ENCODE data around the gene SCO2. TPM values are rescaled to one million over a fixed set of nuclear protein-coding genes. Genes with fewer than 3 reads are reported as not detected.

The SCO2 gene
- total and polyA plus RNA-seq, 2 of the 4 experiments (the other 2 are of a cell fraction), result 1.3 to 1.9 TPM

DNA sequence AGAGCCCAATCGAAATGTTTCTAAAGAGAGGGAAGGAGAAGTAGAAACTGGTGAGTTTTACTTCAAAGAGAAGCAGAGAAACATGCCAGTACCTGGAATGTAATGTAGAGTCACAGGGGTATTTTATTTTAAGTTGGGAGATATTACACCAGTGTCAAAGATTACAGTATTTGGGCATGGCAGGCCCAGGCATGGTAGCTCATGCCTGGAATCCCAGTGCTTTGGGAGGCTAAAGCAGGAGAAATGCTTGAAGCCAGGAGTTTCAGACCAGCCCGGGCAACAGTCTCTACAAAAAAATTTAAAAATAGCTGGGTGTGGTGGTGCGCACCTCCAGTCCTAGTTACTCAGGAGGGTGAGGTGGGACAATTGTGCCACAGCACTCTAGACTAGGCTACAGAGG lies 34.6 kb upstream of the SCO2 start:
- POLR2A ChIA-PET (ENCODE audit: unreplicated experiment), result no interaction called here
- TF ChIP-seq CEBPB (IDR thresholded peaks at IDR 0.05; ENCODE audit: low read depth, low read length), result no peak
- TF ChIP-seq POLR2A (IDR thresholded peaks at IDR 0.05; ENCODE audit: low read depth, low read length), result no peak
- no peak for TF ChIP-seq MAFK (IDR thresholded peaks at IDR 0.05; ENCODE audit: low read depth, low read length)
- no peak for TF ChIP-seq SMC3 (IDR thresholded peaks at IDR 0.05; ENCODE audit: low read depth, low read length)
- TF ChIP-seq, protein P1, sequence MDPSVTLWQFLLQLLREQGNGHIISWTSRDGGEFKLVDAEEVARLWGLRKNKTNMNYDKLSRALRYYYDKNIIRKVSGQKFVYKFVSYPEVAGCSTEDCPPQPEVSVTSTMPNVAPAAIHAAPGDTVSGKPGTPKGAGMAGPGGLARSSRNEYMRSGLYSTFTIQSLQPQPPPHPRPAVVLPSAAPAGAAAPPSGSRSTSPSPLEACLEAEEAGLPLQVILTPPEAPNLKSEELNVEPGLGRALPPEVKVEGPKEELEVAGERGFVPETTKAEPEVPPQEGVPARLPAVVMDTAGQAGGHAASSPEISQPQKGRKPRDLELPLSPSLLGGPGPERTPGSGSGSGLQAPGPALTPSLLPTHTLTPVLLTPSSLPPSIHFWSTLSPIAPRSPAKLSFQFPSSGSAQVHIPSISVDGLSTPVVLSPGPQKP (IDR thresholded peaks at IDR 0.05; ENCODE audit: borderline replicate concordance, low read depth, low read length), result no peak
- TF ChIP-seq BHLHE40 (IDR thresholded peaks at IDR 0.05; ENCODE audit: low read depth, low read length), result no peak
- TF ChIP-seq, protein P2, sequence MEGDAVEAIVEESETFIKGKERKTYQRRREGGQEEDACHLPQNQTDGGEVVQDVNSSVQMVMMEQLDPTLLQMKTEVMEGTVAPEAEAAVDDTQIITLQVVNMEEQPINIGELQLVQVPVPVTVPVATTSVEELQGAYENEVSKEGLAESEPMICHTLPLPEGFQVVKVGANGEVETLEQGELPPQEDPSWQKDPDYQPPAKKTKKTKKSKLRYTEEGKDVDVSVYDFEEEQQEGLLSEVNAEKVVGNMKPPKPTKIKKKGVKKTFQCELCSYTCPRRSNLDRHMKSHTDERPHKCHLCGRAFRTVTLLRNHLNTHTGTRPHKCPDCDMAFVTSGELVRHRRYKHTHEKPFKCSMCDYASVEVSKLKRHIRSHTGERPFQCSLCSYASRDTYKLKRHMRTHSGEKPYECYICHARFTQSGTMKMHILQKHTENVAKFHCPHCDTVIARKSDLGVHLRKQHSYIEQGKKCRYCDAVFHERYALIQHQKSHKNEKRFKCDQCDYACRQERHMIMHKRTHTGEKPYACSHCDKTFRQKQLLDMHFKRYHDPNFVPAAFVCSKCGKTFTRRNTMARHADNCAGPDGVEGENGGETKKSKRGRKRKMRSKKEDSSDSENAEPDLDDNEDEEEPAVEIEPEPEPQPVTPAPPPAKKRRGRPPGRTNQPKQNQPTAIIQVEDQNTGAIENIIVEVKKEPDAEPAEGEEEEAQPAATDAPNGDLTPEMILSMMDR (conservative IDR thresholded peaks at IDR 0.05; ENCODE audit: low read depth, low read length), result no peak
- no peak for TF ChIP-seq MAZ (IDR thresholded peaks at IDR 0.05; ENCODE audit: borderline replicate concordance, low read depth, low read length)
- TF ChIP-seq CHD1 (IDR thresholded peaks at IDR 0.05; ENCODE audit: low read depth, low read length), result no peak

More for the DNA sequence above, 34.6 kb upstream of the SCO2 start:
- H3K14ac ChIP-seq (replicated peaks; ENCODE audit: low read depth, low read length), result no peak overlapping the region
- BruUV-seq (replicated peaks), result no TSS peak
- CTCF ChIA-PET, result interaction anchor here (0.6 to 1.2 kb wide), 3 partner anchors 51 to 87 kb away, joined by 3 to 4 read pairs (median 3); no protein-coding TSS in a partner anchor
- no peaks in the 10 kb centered on the region for H3K79me1 ChIP-seq (ENCODE audit: low read depth in 1 of 2, low read length in 2 of 2)
- no peaks in the 10 kb centered on the region for H4K20me1 ChIP-seq (ENCODE audit: insufficient read depth, low read length)
- H3K9me1 ChIP-seq (ENCODE audit: insufficient read depth, low read length), result 0 out of 2 replicates have a peak, but pooled peaks cover 4% of the 10 kb centered on the region
- H4K5ac ChIP-seq (ENCODE audit: low read depth, low read length), result no peak overlapping the region
- no peaks in the 10 kb centered on the region for H3K36me3 ChIP-seq (ENCODE audit: control insufficient read depth, insufficient read depth, low read length)
- dilution Hi-C loops (cut with HindIII; ENCODE audit: low sequenced_read_pairs, unreplicated experiment) (no loop called here), intact Hi-C loops (cut with micrococcal nuclease) (no loop called here), in situ Hi-C loops (cut with MboI; ENCODE audit: low sequenced_read_pairs) (no loop called here)
- no peak overlapping the region for H4K91ac ChIP-seq (ENCODE audit: insufficient read depth, low read depth, low read length)
- H4K8ac ChIP-seq (ENCODE audit: low read depth in 2 of 2, low read length in 2 of 2), result no peak overlapping the region
- no peak overlapping the region for H2BK120ac ChIP-seq (ENCODE audit: low read depth, low read length)
- no peak overlapping the region for H3K9ac ChIP-seq (ENCODE audit: low read depth, low read length)
- H3K27me3 ChIP-seq (ENCODE audit: control insufficient read depth, insufficient read depth, low read length), result peaks cover 31% of the 10 kb centered on the region
- H3K56ac ChIP-seq (ENCODE audit: extremely low read depth, insufficient read depth, low read length), result no peak overlapping the region
- no peak overlapping the region for H3K23ac ChIP-seq (ENCODE audit: low read depth, low read length)
- H3K4me3 ChIP-seq (ENCODE audit: insufficient read depth, low read depth, low read length), result no peak overlapping the region
- H3K9me3 ChIP-seq (ENCODE audit: control insufficient read depth, insufficient read depth, low read length), result no peaks in the 10 kb centered on the region
- no peak overlapping the region for H3K27ac ChIP-seq (ENCODE audit: insufficient read depth, low read length)
- WGBS, 2 experiments (ENCODE audit: extremely low coverage in 2 of 2, insufficient read length in 1 of 2), result no CpG with 5 or more reads among the region's 3 CpGs
- H2AK5ac ChIP-seq (ENCODE audit: low read depth, low read length), result no peak overlapping the region
- H2AK9ac ChIP-seq (replicated peaks; ENCODE audit: low read depth, low read length, poor library complexity), result no peak overlapping the region
- ATAC-seq (ENCODE audit: low read depth) (no peak), DNase-seq (no peak)
- no peak overlapping the region for H2AFZ ChIP-seq (replicated peaks; ENCODE audit: low read length, poor library complexity)
- no peak overlapping the region for H2BK15ac ChIP-seq (ENCODE audit: low read depth, low read length)
- no peak overlapping the region for H2BK5ac ChIP-seq (ENCODE audit: low read depth, low read length, poor library complexity, severe bottlenecking)
- no peak overlapping the region for H3K18ac ChIP-seq (ENCODE audit: low read depth, low read length)
- no peak overlapping the region for H3K4me2 ChIP-seq (ENCODE audit: low read depth, low read length)
- H2BK20ac ChIP-seq (ENCODE audit: low read depth, low read length), result no peak overlapping the region
- H3K4ac ChIP-seq (ENCODE audit: low read depth, low read length), result no peak overlapping the region
- no peaks in the 10 kb centered on the region for H3K4me1 ChIP-seq (ENCODE audit: control insufficient read depth, insufficient read depth, low read length)
